Glomerular endothelial cell (primary cell): Measurements from ENCODE around the gene TMEM191B. TPM values are rescaled to one million over a fixed set of nuclear protein-coding genes. Genes with fewer than 3 reads are reported as not detected.
"Not testable (repeated sequence)": the region's sequence is repeated elsewhere in the genome, so short reads cannot be mapped to it uniquely, and the experiment has no call there.

Source experiments
- DNase-seq: peaks from one replicate; pipeline ENCODE4 v3.0.0-alpha.2; 2011; ENCODE audit warnings: low read depth, low spot score; ENCODE audit errors: extremely low read depth
- total RNA-seq: library from RNA; depleted of rRNA; stranded (reverse); fragments of >200 nt; gene quantifications from 2 replicates; pipeline ENCODE4 v1.2.3, GENCODE V29; 2015

Gene TMEM191B
- total RNA-seq, 1 donor from 2014 or later, result 0.76 TPM

DNA sequence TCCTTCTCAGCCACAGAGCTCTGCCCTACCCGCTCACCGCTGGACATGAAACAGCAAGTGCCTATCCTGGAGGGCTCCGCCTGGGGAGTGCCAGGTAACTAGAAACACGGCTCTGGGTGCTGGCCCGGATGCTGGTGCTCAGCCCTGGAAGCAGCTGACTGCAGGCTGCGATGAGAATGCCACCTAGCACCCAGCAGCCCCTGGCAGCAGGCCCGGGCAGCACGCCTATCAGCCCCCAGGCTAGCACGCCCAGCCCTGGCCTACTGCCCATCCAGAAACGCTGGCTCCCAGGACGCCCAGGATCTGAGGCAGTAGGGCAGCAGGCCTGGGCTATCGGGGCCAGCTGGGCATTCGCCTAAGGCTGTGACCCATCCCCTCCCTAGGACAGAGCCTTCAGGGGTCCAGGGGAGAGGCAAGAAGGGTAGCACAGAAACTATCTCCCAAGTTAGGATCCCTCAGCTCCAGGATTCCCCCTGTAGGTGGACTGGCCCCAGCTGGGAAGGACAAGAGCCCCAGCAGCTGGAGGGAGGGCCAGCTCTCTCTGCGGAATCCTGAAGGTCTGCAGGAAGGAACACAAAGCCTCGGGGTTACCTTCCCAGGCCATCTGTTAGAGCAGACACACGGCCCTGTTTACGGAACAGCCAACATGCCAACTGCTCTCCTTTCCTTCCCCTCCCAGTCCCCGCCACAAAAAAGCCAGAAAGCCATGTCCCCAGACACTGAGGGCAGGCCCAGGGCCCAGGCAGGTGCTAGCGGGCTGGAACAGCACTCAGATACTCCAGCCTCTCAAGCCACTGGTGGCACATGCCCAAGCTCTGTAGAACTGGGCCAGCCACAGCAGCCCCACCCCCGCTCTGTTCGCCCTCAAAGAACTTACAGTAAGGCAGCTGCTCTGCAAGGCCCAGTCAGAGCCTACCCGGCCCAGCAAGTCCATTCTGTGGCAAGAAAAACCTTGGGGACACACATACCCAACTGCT lies 27.0 kb downstream of the TMEM191B start:
- DNase-seq, result not testable (repeated sequence)

- DNase-seq, result not testable (repeated sequence)
Observed at GRCh38 chr22:18558516-18558915, 30.9 kb downstream of the TMEM191B start.

GRCh38 chr22:18558939-18559338 lies 31.3 kb downstream of the TMEM191B start:
- not testable (repeated sequence) for DNase-seq

DNA sequence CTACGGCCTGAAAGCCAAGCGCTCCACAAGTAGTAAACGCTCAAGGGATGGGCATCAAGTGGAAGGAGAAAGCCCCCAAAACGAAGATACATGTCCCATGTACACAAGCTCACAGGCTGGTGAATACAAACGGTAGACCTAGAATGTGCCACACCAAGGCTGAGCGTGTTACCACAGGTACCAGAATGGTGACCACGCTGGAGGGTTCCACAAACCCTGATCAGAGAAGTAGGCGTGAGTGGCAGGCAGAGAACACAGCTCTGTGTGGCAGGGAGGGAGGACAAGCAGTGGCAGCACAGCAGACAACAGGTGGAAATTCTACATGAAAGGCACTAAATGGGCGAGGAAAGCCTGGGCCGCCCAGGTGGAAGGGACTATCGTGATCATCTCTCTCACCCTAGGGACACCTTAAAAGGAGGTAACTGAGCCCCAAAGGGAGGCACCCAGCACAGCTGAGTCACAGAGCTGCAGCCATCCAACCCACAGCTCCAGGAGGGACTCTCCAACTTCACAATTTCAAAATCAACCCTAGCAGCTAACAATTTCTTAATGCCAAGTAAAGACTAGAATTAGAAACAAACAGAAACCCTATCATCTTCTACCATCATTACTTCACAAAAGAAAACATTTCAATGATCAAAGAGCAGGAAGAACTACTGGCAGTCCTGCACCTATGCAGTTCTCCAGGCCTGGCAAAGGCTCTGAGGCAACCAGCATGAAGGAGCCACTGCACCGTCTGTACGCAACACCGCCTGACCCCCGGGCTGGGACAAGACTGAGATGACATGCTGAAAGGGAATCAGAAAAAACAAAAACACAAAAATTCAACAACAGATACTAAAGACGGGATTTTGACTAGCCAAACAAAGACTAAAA lies 32.7 kb downstream of the TMEM191B start:
- not testable (repeated sequence) for DNase-seq

DNA sequence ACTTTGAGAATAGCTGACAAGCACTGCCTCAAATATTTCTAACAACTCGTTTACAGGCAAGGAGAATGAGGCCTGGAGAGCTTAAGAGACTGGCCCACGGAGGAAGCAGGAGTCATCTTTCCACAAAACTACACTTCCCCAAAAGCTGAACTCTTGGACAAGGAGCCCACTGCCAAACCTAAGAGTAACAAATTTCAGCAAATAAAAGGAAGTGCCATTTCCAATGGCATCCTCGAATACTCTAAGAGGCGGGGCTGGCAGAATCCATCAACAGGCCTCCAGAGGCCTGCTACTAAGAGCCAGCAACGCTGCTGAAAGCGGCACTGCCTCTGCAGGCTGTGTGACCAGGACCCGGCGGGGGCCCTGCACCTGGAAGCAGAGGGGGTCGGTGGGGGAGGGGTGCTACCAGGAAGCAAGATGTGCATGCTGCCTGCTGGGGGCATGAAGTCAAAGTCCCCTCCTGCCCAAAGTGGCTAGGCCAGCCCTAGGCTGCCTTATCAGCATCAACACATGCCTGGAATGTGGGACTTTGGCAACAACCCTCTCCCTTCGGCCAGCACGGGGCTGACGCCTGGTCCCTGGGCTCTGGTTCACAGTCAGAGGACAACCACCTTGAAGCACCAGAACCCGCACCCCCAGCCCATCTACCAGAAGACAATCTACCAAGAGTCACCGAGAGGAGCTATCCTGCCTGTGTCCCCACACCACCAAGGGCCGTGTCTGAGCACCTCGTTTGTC lies 43.1 kb downstream of the TMEM191B start:
- DNase-seq, result not testable (repeated sequence)

- not testable (repeated sequence) for DNase-seq
Observed at GRCh38 chr22:18573483-18574164, 46.0 kb downstream of the TMEM191B start.

DNA sequence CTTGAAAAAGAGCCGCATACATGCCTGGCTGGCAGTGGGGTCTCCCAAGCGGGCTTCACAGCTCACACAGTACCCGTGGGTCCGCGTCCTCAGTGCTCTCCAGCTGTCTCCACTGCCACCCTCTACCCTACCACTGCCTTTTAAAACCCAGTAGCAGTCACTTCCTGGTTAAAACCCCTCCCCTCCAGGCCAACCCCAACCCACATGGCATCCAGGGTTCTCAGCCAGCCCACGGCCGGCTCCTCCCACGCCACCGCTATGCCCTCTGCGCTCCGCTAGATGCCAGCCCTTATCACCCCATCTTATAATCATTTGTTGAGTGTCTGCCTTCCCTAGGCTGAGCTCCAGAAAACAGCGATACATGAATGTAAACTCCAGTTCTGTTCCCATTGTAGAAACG lies 47.0 kb downstream of the TMEM191B start:
- DNase-seq, result not testable (repeated sequence)

DNA sequence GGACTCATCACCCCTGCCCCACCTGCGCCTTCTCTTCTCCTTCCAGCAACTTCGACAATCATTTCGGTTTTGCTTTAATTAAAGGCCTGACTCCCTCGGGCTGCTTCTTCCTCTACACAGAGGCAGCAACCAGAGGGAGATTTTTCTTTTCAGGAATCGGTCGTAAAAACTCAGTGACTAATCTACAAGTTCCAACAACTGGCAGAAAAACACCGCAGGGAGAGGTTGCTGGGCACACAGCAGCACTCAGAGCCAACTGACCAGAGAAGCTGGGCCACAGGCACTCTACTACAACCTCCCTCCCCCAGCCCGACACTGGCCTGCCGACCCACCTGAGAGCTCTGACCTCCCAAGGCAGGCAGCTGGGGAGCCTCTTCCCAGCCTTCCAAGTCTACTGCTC lies 48.1 kb downstream of the TMEM191B start:
- DNase-seq, result not testable (repeated sequence)

DNA sequence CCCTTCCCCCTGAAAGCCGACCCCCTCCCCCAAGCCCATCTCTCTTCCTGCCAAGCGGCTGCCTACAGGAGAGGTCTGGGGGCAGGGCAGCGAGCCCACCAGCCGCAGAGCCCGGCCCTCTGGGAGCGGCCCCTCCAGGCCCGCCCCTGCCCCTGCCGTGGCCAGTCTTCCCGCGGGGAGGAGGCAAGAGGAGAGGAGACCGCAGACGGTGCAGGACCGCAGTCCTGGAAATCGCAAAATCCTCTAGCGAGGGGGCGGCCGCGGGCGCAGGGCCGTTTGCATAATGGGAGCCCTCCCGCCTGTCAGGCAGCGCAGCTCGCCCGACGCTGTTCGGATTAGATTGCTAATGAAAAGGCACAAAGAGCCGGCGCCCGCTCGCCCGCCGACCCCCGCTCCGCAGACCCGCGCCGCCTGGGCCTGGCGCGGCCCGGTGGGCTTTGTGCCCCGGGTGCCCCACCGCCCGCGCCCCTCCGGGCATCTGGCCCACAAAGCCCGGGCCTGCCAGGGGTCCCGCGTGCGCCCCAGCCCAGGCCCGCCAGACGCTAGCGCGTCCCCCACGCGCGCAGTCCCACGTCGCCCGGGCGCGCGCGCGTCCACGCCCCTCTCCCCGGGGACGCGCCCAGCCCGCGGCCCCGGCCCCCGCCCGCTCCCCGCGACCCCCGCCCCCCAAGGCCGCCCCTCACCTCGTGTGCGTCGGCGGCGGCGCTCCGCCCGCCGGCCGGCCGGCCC lies 49.7 kb downstream of the TMEM191B start:
- DNase-seq, result not testable (repeated sequence)

GRCh38 chr22:18577847-18578246 lies 50.2 kb downstream of the TMEM191B start:
- not testable (repeated sequence) for DNase-seq

Other genes starting within 250 kb of the TMEM191B start
- not detected in 2 replicates for gene GGTLC3, start 9.6 kb upstream of the TMEM191B start, total RNA-seq
- gene RIMBP3, start 84.1 kb downstream of the TMEM191B start, total RNA-seq, result 0.05 and 0.23 TPM in 2 replicates